ENCODE measurements around the gene S100PBP.
A peak's percentile ranks its signal among the peaks of the same experiment; 100 is the strongest.

- TF ChIP-seq CTCF (conservative IDR thresholded peaks at IDR 0.05): peak; percentile 95
- no peak for TF ChIP-seq ZFX (IDR thresholded peaks at IDR 0.05)
These were observed 44.3 kb upstream of the S100PBP start for GRCh38 chr1:32773018-32773763.
